Colonic mucosa (tissue), 4 donors: ENCODE results near the gene ZFP36L2. TPM values are rescaled to one million over a fixed set of nuclear protein-coding genes. Genes with fewer than 3 reads are reported as not detected.

Experiments
- DNase-seq: peaks from one replicate; pipeline ENCODE4 v3.0.0-alpha.2; 2020
- H3K27ac ChIP-seq: fragments of 200-600 bp; one replicate; pipeline ENCODE4 v1.8.0; 2021
- H3K27me3 ChIP-seq: fragments of 200-600 bp; one replicate; pipeline ENCODE4 v1.8.0; 2021
- H3K36me3 ChIP-seq: fragments of 200-600 bp; one replicate; pipeline ENCODE4 v1.8.0; 2021
- H3K4me1 ChIP-seq: fragments of 200-600 bp; one replicate; pipeline ENCODE4 v1.8.0; 2021; ENCODE audit warnings: mild to moderate bottlenecking
- H3K4me3 ChIP-seq: fragments of 200-600 bp; one replicate; pipeline ENCODE4 v1.8.0; 2021
- H3K9ac ChIP-seq, 2 donors: one replicate each; pipeline ENCODE4 v1.7.0; 2013; ENCODE audit warnings: control low read depth in 2 of 2, low read depth in 2 of 2, low read length in 2 of 2
- H3K9me3 ChIP-seq: fragments of 200-600 bp; one replicate; pipeline ENCODE4 v1.8.0; 2021
- CTCF ChIP-seq: fragments of 200-600 bp; IDR thresholded peaks from one replicate; pipeline ENCODE4 v1.8.0; 2022; ENCODE audit warnings: antibody characterized with exemption, mild to moderate bottlenecking
- intact Hi-C: fragments of 100-400 bp; cut with DNase I; formaldehyde crosslinking; loops from one replicate; pipeline ENCODE4 v1.14.1; 2022
- total RNA-seq, 2 donors: library from RNA; stranded (reverse); fragmentation: NEBNext Ultra II Directional in 1 of 2; extraction: Animal tissue kit (Norgen Biotek cat#: 25700) in 1 of 2; gene quantifications; one replicate each; pipeline ENCODE4 v1.2.1, GENCODE V29; 2021
- donor health status: healthy.
- donor health status: DM: no; HTN: no; CAD: no.
- donor health status: DM: no; HTN: no; CAD: no.

Gene ZFP36L2
- total RNA-seq, 2 donors from 2014 or later = 166 to 205 TPM

- Histone ChIP-seq H3K9me3 (no peaks in the 10 kb centered on the region), H3K4me3 (no peak overlapping the region), H3K4me1 (peaks cover 12% of the 10 kb centered on the region), H3K27ac (peak overlapping the region; percentile 23), H3K36me3 (no peaks in the 10 kb centered on the region), H3K9ac (peak overlapping the region; percentile 19 to 61), H3K27me3 (no peaks in the 10 kb centered on the region)
- no peak for TF ChIP-seq CTCF
- no peak for DNase-seq
- intact Hi-C loops = no loop called here
Observed at GRCh38 chr2:43186321-43186678, 40.1 kb downstream of the ZFP36L2 start.

DNA sequence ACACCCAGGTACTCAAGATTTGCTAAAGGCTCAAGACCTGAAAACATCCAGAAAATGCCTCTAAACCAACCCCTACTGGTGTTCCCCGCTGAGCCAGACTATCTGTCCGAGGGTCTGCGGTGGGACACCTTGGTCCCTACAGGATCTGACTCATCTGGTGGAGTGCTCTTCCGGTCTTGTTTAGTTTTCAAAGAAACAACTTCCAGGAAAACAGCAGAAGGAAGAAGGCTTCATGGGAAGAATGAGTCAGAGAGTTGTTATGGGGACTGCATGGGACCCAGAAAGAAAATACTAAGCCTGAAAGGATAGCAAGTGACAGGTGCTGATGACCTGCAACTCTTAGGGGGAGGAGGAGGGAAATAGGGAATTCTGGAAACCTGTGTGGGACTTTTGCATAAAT, 41.3 kb downstream of the ZFP36L2 start:
- H3K9me3 ChIP-seq = no peaks in the 10 kb centered on the region
- H3K27ac ChIP-seq = peak overlapping the region; percentile 25
- DNase-seq = no peak
- intact Hi-C loops = no loop called here
- H3K27me3 ChIP-seq = no peaks in the 10 kb centered on the region
- H3K4me1 ChIP-seq = peaks cover 10% of the 10 kb centered on the region
- TF ChIP-seq CTCF = no peak
- H3K36me3 ChIP-seq = no peaks in the 10 kb centered on the region
- H3K9ac ChIP-seq = peak overlapping the region in 1 of 2 donors; percentile 22
- no peak overlapping the region for H3K4me3 ChIP-seq

DNA sequence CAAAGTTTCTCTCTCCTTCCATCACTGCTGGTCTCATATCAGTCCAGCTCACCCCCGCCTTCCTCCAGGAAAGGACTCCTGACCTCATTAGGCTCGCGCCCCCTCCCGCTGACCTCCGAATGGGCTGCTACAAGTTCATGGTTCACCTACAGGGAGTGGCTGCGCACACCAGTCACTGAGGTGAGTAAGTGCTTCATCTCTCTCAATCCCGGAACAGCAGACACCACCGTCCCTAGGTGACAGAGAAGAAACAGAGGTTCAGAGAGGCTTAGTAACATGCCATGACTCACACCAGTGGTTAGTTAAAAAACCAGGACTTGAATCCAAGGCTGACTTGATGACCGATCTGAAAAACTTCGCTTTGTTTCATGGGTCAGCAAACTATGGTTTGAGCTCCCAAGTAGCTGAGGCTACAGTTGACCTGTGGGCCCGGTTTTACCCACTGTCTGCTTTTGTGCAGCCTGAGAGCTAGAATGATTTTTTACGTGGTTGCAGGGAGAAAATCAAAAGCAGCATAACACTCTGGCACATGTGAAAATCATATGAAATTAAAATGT, 42.0 kb downstream of the ZFP36L2 start:
- H3K27ac ChIP-seq = peak overlapping the region; percentile 25
- intact Hi-C loops = no loop called here
- TF ChIP-seq CTCF = no peak
- DNase-seq = peak; percentile 33
- H3K27me3 ChIP-seq = no peaks in the 10 kb centered on the region
- no peaks in the 10 kb centered on the region for H3K9me3 ChIP-seq
- no peaks in the 10 kb centered on the region for H3K36me3 ChIP-seq
- peaks cover 11% of the 10 kb centered on the region for H3K4me1 ChIP-seq
- H3K4me3 ChIP-seq = no peak overlapping the region
- peak overlapping the region in 1 of 2 donors; percentile 22 for H3K9ac ChIP-seq

DNA sequence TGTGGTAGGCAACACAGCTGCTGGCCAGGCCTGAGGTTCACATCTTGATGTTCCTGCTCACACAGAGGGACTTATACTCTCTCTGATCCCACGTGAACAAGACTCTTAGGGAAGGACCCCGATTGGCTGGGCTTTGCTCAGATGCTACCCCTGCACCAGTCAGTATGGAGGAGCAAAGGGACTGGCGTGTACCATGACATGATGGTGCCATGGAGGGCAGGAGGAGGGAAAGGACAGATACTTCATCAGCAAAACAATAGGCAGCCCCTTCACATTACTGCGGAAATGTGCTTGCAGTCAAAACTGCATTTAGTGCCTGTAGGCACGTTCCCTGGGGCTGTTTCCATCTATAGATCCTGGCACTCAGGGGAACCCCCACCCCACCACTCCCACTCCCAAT, 42.7 kb downstream of the ZFP36L2 start:
- H3K4me1 ChIP-seq = peaks cover 18% of the 10 kb centered on the region
- TF ChIP-seq CTCF = no peak
- H3K27me3 ChIP-seq = no peaks in the 10 kb centered on the region
- H3K9ac ChIP-seq = no peak overlapping the region
- no peaks in the 10 kb centered on the region for H3K36me3 ChIP-seq
- DNase-seq = no peak
- no peaks in the 10 kb centered on the region for H3K9me3 ChIP-seq
- intact Hi-C loops = no loop called here
- H3K27ac ChIP-seq = no peak overlapping the region
- H3K4me3 ChIP-seq = no peak overlapping the region

DNA sequence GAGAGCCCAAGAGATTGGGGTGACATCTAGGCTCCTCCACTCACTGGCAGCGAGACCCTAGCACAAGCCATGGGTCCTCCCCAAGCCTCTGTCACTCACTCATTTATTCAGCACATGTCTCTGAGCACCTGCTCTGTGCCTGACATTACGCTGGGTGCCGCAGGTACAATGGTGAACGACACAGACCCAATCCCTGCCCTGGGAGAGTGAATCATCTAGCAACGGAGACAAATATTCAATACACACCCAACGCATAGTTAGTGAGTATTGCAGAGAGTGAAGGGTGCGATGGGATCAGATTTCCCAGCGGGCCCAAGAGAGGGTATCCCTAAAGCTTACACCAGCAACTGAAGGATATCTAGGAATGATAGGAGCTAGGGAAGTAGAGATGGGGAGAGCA, 45.5 kb downstream of the ZFP36L2 start:
- Histone ChIP-seq H3K4me3 (no peak overlapping the region), H3K9ac (no peak overlapping the region), H3K27ac (no peak overlapping the region), H3K27me3 (no peaks in the 10 kb centered on the region), H3K36me3 (no peaks in the 10 kb centered on the region), H3K9me3 (no peaks in the 10 kb centered on the region), H3K4me1 (peaks cover 14% of the 10 kb centered on the region)
- no peak for DNase-seq
- TF ChIP-seq CTCF = no peak
- intact Hi-C loops = no loop called here

DNA sequence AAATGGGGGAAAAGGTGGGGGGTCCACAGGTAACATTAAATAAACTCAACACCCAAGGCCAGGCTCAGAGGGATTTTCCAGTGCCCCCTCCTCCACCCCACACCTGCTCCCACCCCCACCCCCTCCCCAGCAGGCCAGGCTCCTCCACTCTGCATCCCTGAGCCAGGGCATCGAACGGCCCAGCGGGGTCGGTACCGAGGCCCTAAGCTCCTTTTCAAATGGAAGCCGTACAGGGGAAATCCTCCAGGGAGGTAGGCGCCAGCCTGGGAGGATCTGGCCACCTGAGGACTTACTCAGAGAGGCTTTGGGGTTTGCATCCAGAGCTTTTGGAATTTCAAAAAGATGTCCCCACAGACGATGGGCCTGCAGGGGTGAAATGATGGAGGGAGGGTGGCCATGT, 46.5 kb downstream of the ZFP36L2 start:
- DNase-seq = no peak
- intact Hi-C loops = no loop called here
- no peaks in the 10 kb centered on the region for H3K9me3 ChIP-seq
- peaks cover 14% of the 10 kb centered on the region for H3K4me1 ChIP-seq
- H3K9ac ChIP-seq = no peak overlapping the region
- no peak overlapping the region for H3K27ac ChIP-seq
- H3K27me3 ChIP-seq = no peaks in the 10 kb centered on the region
- TF ChIP-seq CTCF = no peak
- H3K36me3 ChIP-seq = no peaks in the 10 kb centered on the region
- no peak overlapping the region for H3K4me3 ChIP-seq
